ENCODE measurements around the gene RPL22.

RPL22 gene

GRCh38 chr1:6199298-6200187 is at the start of gene RPL22:
RPL22 (minus strand) TSS chr1:6199595; CDS start chr1:6199573, 22 bp downstream.
- peak; percentile 92 for DNase-seq (ENCODE audit: low spot score)

DNA sequence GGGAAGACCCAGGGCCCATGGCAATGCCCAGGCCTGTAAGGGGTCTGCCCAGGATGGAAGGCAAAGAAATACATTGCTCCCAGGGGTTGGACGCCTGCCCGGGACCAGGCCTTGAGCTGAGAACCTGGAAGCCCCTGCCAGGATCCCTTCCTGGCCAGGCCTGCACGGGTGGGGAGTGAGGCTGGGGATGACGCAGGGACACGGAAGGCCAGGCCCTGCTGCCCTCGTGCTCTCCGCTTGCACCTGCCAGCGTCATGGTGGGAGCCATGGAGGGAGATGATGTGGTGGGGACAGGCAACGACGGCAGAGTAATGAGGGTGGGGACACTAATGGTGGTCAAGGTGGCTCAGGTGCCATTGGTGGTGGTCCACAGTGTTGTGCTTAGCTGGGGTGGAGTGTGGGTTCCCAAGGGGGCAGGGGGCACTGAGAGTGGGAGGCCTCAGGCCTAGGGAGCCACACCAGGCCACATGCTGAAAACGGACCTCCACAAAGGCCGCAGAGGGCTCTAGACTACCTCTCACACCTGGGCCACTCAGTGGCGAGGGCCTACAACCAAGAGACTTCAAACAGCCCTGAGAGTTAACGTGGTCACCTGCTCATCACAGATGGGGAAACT is 48.9 kb upstream of the RPL22 start:
- no peak for DNase-seq (ENCODE audit: low spot score)

DNA sequence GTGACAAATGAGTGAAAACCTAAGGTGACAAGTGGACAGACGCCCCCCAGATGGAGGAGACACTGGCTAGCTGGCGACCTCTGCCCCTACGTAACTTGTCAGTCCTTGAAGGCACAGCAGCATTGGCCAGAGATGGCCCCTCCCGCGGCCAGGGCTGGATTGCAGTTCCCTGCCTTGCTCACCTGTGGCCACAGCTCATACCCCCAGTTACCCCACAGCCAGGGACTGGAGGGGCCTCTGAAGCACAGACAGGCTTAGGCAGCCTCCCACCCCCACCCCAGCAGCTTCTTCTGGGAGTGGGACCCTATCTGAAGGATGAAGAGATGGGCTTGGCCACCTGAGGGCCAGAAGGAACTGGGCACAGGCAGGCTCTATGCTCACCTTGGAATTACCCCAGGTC is 48.3 kb upstream of the RPL22 start:
- DNase-seq (ENCODE audit: low spot score), result no peak

DNA sequence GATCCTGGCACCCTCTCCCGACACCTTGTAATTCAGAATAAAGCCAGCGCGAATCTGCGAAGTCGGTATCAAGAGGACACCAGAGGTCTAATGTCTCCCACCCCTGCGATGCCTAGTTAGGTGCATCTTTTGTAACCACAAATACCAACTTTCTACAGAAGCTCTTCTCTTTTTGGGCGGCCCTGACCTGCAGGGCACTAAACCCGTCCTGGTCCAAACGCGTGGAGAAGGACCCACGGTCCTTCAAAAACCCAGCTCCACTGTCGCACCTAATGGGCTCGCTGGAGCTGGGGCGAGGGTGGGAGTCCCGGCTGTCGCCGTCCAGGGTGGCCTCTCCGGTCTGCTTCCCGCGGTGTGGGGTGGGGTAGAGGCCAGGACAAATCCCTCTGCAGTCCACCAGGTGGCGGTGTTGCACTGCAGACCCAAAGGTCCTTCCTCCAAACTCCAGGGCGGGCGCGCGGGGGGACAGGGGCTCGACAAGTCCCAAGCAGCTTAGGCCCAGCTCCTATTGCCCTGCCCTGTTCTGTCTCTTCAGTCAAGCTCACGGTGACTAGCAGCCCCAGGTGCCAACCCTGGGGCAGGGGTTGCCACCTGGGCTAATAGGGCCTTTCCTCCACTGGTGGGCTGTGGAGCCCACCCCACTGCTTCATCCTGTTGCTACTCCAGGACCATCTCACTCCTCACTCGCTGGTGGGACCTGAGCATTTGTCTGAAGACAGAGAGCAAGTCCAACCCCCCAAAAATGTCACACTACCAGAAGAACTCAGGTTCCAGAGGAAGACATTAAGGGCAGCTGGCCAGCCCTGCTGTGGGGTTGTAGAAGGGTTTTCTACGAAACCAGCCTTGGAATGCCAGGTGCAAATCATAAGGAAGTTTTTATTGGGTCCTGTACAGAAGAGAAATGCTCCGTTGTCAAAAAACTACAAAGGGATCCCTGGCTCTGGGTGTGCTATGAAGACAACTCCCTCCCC is 47.4 kb upstream of the RPL22 start:
- peak; percentile 74 for DNase-seq (ENCODE audit: low spot score)

DNA sequence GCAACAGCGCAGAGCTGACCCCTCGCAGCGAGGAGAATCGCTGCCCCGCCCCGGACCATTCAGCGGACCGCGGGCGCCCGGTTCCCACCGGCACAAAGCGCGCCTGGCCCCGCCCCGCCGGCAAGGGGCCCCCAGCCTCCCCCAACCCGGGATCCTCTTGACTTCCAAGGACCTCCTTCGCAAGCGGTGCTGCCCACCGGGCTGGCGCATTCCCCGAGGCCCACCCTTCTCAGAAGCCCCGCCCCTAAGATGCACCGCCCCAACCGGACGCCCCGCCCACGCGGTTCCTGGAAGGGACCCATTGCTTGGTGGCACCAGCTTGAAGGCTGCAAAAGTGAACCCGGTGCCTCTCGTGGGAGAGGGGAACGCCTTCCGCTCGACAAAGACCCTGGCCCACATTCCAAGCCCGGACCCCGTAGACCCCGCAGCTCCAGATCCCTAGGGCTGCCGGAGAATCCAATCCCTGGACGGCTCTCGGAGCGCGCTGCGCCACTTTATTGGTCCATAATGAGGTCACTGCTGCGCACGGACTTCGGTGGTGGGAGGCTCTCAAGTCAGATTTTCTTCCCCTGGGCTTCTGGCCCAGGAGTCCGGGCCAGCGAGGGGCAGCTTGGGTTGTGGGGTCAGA is 46.6 kb upstream of the RPL22 start:
- no peak for DNase-seq (ENCODE audit: low spot score)

GRCh38 chr1:6245086-6245868 is 45.9 kb upstream of the RPL22 start:
- DNase-seq (ENCODE audit: low spot score), result peak; percentile 61

- no peak for DNase-seq (ENCODE audit: low spot score)
Measured at GRCh38 chr1:6244401-6245049, 45.1 kb upstream of the RPL22 start.

DNA sequence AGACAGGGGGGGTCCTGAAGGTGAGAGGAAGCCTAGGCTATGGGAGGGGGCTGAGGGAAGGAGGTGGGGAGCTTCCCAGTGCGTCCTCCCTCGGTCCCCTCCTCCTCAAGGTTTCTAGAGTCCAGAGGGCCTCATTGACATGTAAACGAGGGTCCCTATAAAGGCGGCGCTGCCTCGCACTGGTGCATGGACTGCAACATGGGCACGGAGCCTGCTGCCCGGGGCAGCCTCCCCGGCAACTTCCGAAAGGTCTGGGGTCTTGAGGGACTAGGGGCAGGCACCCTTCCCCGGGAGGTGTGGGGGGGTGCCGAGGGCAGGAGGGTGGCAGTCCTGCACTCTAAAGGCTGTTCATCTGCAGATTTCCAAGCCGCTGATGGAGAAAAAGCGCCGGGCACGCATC is 44.6 kb upstream of the RPL22 start, which contains the start of gene HES3:
Gene HES3 (plus strand): TSS at position 187 of the 400 bp plus-strand sequence. CDS start 187 bp downstream, at position 374.
- no peak for DNase-seq (ENCODE audit: low spot score)

DNA sequence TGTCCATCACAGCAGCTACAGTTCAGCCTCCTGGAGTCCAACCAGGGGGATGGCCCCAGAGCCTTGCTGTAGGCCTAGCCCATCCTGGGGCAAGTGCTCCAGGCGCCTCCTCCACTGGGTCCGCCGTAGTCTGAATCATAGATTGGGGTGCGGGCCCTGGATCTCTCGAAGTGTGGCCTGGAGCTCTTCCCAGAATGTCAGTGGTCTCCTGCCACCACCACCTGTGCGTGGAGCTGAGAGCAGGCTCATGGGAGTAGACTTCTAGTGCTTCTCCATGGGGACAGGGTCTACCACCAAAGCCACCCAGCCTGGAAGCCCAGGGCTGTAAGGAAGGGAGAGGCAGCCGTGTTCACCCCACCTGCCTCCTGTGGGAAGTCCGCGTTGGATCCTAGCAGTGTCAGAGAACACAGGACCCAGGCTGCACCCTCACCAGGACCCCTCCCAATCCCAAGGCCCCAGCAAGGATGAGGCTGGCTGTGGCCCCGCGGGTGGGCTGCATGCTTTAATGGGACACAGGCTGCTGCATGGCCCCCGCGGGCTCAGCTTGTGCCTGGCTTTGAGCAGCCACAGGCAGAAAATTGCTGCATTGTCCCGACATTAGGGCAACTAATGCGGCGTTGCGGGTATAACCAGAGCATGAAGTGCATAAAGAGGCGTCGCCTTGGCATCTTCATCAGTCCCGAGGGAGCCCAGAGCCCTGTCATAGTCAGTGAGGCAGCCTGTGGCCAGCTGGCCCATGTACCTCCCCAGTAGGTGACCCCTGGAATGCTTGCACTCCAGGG is 43.8 kb upstream of the RPL22 start:
- no peak for DNase-seq (ENCODE audit: low spot score)

DNA sequence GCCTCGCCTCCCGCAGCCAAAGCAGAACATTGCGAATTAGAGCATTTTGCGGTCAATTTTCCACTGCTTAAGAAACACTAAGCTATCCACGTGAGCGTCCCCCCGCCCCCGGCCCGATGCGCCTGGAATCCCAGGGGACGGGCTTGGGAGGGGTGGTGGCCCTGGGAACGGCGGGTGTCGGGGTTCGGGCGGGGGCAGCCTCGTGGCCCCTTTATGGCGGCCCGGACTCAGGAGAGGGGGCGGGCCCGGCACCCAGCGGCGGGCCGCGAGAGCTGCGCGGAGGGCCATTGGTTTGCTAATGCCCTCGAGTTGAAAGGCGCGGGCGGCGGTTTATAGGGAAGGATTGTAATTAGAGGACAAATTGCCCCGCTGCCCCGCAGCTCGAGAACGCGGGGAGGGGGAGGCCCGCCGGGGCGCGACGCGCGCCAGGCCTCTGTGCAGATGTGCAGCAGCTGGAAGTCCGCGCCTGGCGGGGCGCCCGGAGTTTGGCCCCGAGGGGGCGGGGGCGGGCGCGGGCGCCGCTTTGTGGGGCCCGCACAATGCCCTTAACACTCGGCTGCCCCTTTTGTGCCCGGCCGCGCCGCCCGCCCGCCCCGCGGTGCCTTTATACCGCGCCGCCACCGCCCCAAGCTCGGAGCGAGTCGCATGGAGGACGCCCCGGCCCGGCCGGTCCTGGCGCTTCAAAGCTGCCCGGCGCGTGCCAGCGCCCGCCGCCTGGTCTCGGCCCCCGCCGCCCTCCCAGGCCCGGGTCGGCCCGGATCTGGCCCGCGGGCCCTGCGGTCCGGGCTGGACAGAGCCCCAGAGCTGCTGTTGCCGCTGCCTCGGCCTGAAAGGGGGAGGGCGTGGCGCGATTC is 42.7 kb upstream of the RPL22 start:
- DNase-seq (ENCODE audit: low spot score), result no peak

GRCh38 chr1:6241107-6241886 is 41.9 kb upstream of the RPL22 start:
- DNase-seq (ENCODE audit: low spot score), result no peak

DNA sequence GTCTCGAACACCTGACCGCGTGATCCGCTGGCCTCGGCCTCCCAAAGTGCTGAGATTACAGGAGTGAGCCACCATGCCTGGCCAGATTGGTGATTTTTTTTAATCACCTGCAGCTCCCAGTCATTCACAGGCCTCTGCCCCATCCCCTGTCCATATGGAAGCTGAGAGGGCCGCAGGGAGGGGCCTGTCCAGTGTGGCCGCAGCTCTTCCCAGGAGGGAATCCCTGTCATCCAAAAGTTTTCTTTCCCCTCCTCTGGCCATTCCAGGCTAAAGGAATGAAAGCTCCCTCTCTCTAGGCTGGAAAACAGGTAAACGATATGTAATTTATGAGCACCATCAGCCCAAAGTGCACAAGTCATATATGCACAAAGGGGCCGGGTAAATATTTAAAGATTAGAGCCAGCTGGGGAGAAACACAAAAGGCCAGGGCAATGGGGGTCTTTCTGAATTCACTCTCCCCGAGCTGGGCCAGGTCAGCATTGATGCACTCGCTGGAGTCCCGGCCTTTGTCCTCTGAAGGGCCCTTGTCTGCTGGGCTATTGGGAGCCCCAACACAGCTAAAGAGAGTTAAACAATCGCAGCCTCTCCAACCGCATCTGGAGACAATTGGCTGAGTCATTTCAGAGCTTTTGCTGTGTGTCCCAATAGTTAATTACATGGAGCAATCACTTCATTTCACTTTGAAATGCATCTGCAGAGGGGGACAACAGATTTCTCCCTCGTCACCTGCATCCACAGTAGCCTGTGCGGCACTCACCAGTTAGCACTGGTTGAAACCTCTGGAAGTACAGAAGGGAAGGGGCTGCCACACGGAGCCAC is 40.8 kb upstream of the RPL22 start:
- DNase-seq (ENCODE audit: low spot score), result no peak

- no peak for DNase-seq (ENCODE audit: low spot score)
Measured at GRCh38 chr1:6239213-6239752, 39.9 kb upstream of the RPL22 start.

- no peak for DNase-seq (ENCODE audit: low spot score)
Measured at GRCh38 chr1:6237093-6237492, 37.7 kb upstream of the RPL22 start.

DNA sequence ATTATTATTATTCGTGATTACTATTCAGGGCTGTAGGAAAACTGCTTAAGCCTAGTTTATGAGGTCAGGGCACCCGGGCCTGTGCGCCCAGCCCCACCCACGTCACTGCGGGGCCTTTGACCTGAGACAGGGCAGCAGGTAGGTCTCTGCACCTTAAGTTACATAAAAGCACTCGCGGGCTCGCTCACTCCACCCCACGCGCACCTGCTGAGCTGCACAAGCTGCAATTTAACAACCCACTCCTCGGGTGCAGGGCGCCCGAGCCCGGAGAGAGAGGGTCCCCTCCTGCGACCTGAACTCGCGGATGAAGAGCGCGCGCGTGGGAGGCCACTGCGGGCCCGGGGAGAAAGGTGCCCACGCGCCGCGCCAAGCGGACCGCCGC is 35.9 kb upstream of the RPL22 start:
- peak; percentile 7 for DNase-seq (ENCODE audit: low spot score)

DNA sequence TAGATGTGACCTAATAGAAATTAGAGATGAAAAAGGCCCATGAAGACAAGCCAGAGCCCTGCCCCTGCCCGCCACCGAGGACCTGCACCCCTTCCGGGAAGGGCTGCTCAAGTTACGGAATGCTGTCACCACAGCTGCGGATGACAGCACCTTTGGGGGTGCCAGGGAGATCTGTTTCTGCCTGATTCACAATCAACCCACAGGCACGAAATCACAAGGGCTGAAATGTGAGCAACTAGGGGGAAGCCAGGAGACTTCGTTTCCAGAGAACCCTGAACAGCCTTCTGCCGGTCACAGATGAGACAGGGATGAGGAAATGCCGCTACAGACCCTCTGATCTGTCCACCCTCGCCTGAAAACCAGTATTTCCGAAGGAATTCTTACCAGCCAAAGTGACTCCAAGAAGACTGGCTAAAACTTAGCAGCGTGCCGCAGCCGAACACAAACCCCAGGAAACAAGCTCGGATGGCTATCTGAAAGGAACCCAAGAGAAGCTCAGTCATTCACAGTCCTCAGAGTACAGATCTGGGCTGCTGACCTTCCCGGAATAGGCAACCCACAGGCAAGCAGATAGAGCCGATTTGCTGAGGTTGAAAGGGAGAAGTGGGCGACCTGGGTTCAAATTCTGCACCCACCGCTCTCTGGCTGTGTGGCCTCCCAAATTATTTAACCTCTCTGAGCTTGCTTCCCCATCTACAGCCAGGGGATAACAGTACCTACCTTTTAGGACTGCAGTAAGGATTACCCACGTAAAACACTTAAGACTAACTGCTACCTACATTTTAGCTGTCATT is 35.3 kb upstream of the RPL22 start:
- DNase-seq (ENCODE audit: low spot score), result no peak

All from hematopoietic multipotent progenitor cell treated with erythropoietin and hydrocortisone succinate and interleukin-3 and kit ligand, for 17 days (in vitro differentiated cells).